ENCODE data around the gene KCNC2.

GRCh38 chr12:75081305-75081704 is 128.3 kb downstream of the KCNC2 start:
- no peak for TF ChIP-seq GATA2 (IDR thresholded peaks at IDR 0.05; ENCODE audit: low read depth, low read length)
- TF ChIP-seq GATA3 (IDR thresholded peaks at IDR 0.05; ENCODE audit: low read depth, low read length), result no peak

All from SH-SY5Y (cell line).